ENCODE results near the gene KRTAP10-2.

The KRTAP10-2 gene

GRCh38 chr21:44523567-44524413, 27.5 kb downstream of the KRTAP10-2 start:
- Histone ChIP-seq H3K36me3 (ENCODE audit: insufficient read depth, low read length) (no peaks in the 10 kb centered on the region), H3K4me2 (ENCODE audit: insufficient read depth, low read length) (no peak overlapping the region), H4K20me1 (ENCODE audit: insufficient read depth, low read length) (no peaks in the 10 kb centered on the region), H3K9ac (ENCODE audit: low read depth, low read length) (no peak overlapping the region), H2AFZ (ENCODE audit: low read depth, low read length) (no peak overlapping the region), H3K27ac (ENCODE audit: low read length) (no peak overlapping the region), H3K27me3 (ENCODE audit: insufficient read depth, low read length, poor library complexity) (no peaks in the 10 kb centered on the region), H3K79me2 (ENCODE audit: insufficient read depth, low read length) (no peaks in the 10 kb centered on the region), H3K9me3 (ENCODE audit: insufficient read depth, low read length, severe bottlenecking) (no peaks in the 10 kb centered on the region), H3K4me3 (ENCODE audit: low read depth in 1 of 2, low read length in 2 of 2) (no peak overlapping the region), H3K4me1 (ENCODE audit: insufficient read depth, low read length) (no peaks in the 10 kb centered on the region)
- ATAC-seq (ENCODE audit: insufficient read depth, low read depth), result no peak
- no peak for TF ChIP-seq EZH2 (IDR thresholded peaks at IDR 0.05; ENCODE audit: borderline replicate concordance, low read depth, low read length, severe bottlenecking)
- no peak for DNase-seq

- H3K27me3 ChIP-seq (ENCODE audit: insufficient read depth, low read length, poor library complexity), result no peaks in the 10 kb centered on the region
- H3K9ac ChIP-seq (ENCODE audit: low read depth, low read length), result no peak overlapping the region
- no peak for TF ChIP-seq CTCF (IDR thresholded peaks at IDR 0.05; ENCODE audit: borderline replicate concordance, extremely low read depth, low read length, poor library complexity, severe bottlenecking)
- no peak for TF ChIP-seq EZH2 (IDR thresholded peaks at IDR 0.05; ENCODE audit: borderline replicate concordance, low read depth, low read length, severe bottlenecking)
- H3K36me3 ChIP-seq (ENCODE audit: insufficient read depth, low read length), result no peaks in the 10 kb centered on the region
- no peaks in the 10 kb centered on the region for H3K4me1 ChIP-seq (ENCODE audit: insufficient read depth, low read length)
- H2AFZ ChIP-seq (ENCODE audit: low read depth, low read length), result no peak overlapping the region
- no peak overlapping the region for H3K27ac ChIP-seq (ENCODE audit: low read length)
- H3K9me3 ChIP-seq (ENCODE audit: insufficient read depth, low read length, severe bottlenecking), result no peaks in the 10 kb centered on the region
- ATAC-seq (ENCODE audit: insufficient read depth, low read depth) (no peak), DNase-seq (no peak)
- H4K20me1 ChIP-seq (ENCODE audit: insufficient read depth, low read length), result no peaks in the 10 kb centered on the region
- no peak overlapping the region for H3K4me2 ChIP-seq (ENCODE audit: insufficient read depth, low read length)
- H3K79me2 ChIP-seq (ENCODE audit: insufficient read depth, low read length), result no peaks in the 10 kb centered on the region
- H3K4me3 ChIP-seq (ENCODE audit: low read depth in 1 of 2, low read length in 2 of 2), result no peak overlapping the region
Observed at GRCh38 chr21:44522753-44523204, 28.5 kb downstream of the KRTAP10-2 start.

- ATAC-seq (ENCODE audit: insufficient read depth, low read depth) (no peak), DNase-seq (no peak)
- H3K4me2 ChIP-seq (ENCODE audit: insufficient read depth, low read length), result no peak overlapping the region
- H2AFZ ChIP-seq (ENCODE audit: low read depth, low read length), result no peak overlapping the region
- H3K27ac ChIP-seq (ENCODE audit: low read length), result no peak overlapping the region
- no peak overlapping the region for H3K4me3 ChIP-seq (ENCODE audit: low read depth in 1 of 2, low read length in 2 of 2)
- H3K27me3 ChIP-seq (ENCODE audit: insufficient read depth, low read length, poor library complexity), result no peaks in the 10 kb centered on the region
- H3K4me1 ChIP-seq (ENCODE audit: insufficient read depth, low read length), result no peaks in the 10 kb centered on the region
- H4K20me1 ChIP-seq (ENCODE audit: insufficient read depth, low read length), result no peaks in the 10 kb centered on the region
- H3K36me3 ChIP-seq (ENCODE audit: insufficient read depth, low read length), result no peaks in the 10 kb centered on the region
- no peak for TF ChIP-seq CTCF (IDR thresholded peaks at IDR 0.05; ENCODE audit: borderline replicate concordance, extremely low read depth, low read length, poor library complexity, severe bottlenecking)
- no peaks in the 10 kb centered on the region for H3K9me3 ChIP-seq (ENCODE audit: insufficient read depth, low read length, severe bottlenecking)
- no peaks in the 10 kb centered on the region for H3K79me2 ChIP-seq (ENCODE audit: insufficient read depth, low read length)
- no peak overlapping the region for H3K9ac ChIP-seq (ENCODE audit: low read depth, low read length)
Observed at GRCh38 chr21:44521928-44522752, 29.2 kb downstream of the KRTAP10-2 start.
